KBM-7 (cell line): Measurements from ENCODE around the gene SUGCT.

Experiments used
- DNase-seq: peaks from one replicate; pipeline ENCODE4 v3.0.0-alpha.2; 2015
- in situ Hi-C: fragments of 300-500 bp; cut with MboI; formaldehyde crosslinking; loops from 2 replicates; pipeline ENCODE4 v1.14.3; 2020; ENCODE audit warnings: low sequenced_read_pairs, low pct_unique_long_range_greater_than_20kb, mixed read lengths

The SUGCT gene

DNA sequence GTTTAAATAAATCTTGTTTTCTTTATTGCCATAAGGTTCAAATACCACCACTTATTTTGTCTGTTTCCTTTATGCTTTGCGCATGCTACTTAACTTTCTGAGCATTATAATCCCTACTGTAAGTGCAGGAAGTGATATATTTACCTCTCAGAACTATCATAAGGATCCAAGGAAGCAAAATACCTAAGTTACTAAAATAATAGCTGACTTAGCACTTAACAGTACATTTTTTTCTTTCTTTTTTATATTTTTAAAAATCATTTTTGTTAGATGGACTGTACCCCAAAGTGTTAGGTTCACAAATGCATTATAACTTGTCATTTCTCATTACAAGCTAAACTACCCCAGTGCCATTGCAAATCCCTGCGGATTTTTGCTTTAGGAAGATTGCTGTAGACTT is 663.8 kb downstream of the SUGCT start:
- no peak for DNase-seq
- in situ Hi-C loops = no loop called here

DNA sequence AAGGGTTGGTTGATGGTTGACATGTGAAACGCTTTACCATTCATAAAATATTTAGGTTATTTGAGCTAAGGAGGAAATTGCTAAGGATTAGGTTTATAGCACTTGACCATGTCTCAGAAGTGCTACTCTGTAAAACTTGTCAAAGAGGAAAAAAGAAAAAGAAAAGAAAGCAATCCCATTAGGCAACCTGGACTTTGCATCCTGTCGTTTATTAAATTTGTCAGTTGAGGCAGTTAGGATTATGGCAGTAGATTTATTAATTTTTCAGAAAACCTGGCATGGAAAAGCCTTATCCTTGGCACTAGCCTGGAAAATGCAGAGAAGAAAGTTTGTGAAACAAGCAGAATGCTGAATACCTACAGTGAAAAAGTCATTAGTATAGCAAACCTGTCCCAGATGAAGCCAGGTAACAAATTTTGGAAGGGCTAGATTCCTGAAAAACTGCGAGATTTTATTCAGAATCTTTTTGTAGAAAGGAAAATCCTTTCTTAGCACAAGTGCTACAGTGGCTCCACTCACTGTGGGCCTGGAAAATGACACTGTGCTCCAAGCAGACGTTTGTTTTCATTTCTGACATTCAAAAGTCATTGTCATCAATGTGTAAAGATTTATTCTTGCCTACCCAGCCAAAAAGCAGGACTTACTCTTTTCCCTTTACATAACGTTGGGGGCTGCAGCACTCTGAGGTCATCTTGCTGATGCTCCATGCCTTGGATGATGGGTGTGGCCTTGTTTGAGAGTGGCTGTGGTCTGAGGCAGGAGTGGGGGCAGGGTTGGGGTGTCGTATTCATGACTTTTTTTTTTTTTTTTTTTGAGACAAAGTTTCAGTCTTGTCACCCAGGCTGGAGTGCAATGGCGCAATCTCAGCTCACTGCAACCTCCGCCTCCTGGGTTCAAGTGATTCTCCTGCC is 664.9 kb downstream of the SUGCT start:
- in situ Hi-C loops = no loop called here

GRCh38 chr7:40800771-40801170 is 666.0 kb downstream of the SUGCT start:
- in situ Hi-C loops = no loop called here
- DNase-seq = no peak

More for the DNA sequence above, 664.9 kb downstream of the SUGCT start:
- no peak for DNase-seq

GRCh38 chr7:40802497-40802896 is 667.7 kb downstream of the SUGCT start:
- in situ Hi-C loops = no loop called here
- DNase-seq = no peak

DNA sequence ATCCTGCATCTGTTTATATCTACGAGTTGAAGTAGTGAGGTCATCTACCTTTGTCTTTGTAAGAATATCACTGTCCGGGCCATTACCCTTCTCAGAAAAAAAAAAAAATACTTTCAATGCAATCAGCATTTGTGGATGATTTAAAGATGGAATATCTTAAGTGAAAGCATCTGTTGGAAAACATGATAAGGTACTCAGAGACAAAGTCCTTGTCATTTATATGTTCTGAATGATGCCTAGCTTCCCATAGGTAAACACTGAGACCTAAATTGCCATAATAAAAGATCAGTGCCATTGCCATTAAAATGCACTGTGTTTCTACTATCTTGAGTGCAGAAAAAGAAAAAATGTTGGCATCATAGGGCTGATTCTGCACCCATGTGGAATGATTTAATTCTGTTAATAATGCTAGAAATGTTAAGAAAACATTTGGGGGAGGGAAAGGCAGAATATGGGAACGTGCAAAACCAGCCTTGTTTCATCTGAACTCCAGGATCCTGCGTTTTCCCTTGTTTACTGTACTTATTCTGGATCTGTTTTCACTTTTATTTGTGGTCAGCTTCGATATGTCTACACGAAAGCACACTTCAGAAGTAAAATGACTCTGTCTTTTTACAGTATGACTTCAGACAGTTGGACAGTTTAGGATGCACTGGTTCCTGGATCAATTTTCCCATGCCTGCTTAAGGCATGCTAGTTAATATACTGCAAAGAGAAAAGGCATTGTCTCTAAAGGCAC is 669.8 kb downstream of the SUGCT start:
- DNase-seq = no peak
- in situ Hi-C loops = no loop called here

DNA sequence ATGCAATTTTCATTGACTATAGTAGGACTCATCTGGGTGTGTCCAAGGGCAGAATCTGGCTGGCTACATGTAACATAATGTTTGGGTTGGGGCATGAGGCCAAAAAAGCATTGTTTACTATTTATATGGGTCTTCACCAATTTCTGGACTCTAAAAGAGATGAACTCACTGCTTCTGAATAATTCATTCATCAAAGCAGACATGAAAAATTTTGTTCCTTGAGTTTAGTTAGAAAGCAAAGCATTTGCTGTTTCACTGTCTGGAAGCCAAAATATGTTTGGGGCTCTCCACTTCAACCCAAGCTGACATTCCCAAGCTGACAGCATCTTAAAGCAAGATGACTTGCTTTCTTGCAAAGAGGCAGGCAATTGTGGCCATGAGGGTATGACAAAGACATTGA is 670.6 kb downstream of the SUGCT start:
- in situ Hi-C loops = no loop called here
- DNase-seq = no peak

GRCh38 chr7:40808378-40808942 is 673.7 kb downstream of the SUGCT start:
- in situ Hi-C loops = no loop called here
- DNase-seq = no peak

DNA sequence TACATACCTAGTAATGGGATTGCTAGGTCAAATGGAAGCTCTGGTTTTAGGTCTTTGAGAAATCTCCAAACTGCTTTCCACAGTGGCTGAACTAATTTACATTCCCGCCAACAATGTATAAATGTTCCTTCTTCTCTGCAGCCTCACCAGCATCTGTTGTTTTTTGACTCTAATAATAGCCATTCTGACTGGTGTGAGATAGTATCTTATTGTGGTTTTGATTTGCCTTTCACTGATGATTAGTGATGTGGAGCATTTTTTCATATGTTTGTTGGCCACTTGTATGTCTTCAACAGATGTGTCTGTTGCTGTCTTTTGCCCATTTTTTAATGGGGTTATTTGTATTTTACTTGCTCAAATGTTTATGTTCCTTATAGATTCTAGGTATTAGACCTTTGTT is 675.5 kb downstream of the SUGCT start:
- in situ Hi-C loops = no loop called here
- DNase-seq = no peak

- in situ Hi-C loops = no loop called here
- DNase-seq = no peak
Observed at GRCh38 chr7:40811666-40812065, 676.9 kb downstream of the SUGCT start.

GRCh38 chr7:40815022-40815421 is 680.2 kb downstream of the SUGCT start:
- DNase-seq = no peak
- in situ Hi-C loops = no loop called here

- no peak for DNase-seq
- in situ Hi-C loops = no loop called here
Observed at GRCh38 chr7:40815512-40815911, 680.7 kb downstream of the SUGCT start.

- DNase-seq = no peak
- in situ Hi-C loops = no loop called here
Observed at GRCh38 chr7:40822861-40823260, 688.1 kb downstream of the SUGCT start.

- in situ Hi-C loops = no loop called here
- DNase-seq = no peak
Observed at GRCh38 chr7:40824461-40824860, 689.7 kb downstream of the SUGCT start.

DNA sequence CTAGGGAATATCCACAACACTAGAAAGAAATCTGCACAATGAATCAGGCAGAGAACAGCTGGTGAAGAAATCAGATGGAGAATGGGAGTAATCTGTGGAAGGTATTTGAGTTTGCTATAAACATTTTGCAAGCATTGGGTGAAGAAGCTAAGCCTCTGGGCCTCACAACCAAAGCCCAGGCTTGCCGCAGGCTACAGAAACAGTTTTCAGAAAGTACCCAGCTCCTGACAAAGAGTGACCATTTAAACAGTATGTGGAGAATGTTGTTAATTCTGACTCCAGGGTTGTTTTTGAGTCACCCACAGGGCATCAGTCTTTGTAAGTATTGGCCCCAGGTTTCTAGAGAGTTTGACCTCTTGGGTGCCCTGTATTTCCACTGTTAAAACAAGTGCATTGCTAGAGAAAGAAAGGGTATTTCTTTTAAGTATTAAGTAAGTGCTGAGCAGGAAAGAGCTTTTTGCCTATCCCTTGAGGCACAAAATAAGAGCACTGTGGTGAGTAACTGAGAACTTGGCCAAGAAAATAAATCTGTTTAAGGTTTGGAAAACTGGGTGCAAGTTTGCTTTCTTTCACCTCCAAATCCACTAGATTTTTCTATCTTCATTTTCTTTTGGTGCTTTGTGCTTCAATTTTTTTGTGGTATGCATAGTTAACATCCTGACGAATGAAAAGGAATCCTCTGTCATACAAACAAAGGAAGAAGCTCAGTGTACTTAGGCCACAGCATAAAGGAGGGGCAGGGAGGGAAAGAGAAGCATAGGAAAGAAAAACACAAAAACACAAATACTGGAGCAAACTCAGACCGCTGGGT is 691.8 kb downstream of the SUGCT start:
- no peak for DNase-seq
- in situ Hi-C loops = no loop called here

GRCh38 chr7:40827222-40828085 is 692.6 kb downstream of the SUGCT start:
- no peak for DNase-seq
- in situ Hi-C loops = no loop called here

DNA sequence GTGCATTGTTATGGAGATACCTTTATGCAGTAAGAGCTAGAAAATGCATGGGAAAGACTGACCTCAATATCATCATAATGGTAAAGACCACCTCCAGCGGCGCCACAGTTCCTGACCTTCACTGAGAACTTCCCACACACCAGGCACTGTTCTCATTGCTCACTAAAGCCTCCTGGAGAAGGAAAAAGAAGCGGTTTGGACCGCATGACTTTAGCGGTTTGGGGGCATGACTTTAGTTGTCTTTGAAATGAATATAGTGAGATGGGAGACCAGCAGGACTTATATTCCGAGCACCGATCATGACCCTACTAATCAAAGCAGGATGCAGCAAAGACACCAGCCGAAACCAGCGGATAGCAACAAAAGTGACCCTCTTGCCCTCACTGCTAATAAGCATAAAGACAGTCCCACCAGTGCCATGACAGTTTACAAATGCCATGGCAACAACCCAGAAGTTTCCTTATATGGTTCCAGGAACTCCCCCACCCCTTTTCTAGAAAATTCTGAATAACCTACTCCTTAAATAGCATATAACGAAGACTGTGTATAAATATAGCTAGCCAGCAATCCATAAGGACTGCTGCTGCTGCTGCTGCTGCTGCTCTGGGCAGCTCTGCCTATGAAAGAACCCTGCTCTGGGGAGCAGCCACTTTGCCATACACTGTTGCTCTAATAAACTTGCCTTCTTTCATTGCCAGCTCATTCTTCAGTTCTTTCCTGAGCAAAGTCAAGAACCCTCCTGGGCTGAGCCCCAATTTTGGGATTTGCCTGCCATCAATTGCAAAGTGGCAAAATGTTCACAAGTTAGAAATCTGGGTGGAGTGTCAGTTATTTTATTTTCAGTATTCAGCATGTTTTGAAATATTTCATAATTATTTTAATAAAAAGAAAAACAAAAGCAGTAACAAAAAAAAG is 694.1 kb downstream of the SUGCT start:
- DNase-seq = no peak
- in situ Hi-C loops = no loop called here

DNA sequence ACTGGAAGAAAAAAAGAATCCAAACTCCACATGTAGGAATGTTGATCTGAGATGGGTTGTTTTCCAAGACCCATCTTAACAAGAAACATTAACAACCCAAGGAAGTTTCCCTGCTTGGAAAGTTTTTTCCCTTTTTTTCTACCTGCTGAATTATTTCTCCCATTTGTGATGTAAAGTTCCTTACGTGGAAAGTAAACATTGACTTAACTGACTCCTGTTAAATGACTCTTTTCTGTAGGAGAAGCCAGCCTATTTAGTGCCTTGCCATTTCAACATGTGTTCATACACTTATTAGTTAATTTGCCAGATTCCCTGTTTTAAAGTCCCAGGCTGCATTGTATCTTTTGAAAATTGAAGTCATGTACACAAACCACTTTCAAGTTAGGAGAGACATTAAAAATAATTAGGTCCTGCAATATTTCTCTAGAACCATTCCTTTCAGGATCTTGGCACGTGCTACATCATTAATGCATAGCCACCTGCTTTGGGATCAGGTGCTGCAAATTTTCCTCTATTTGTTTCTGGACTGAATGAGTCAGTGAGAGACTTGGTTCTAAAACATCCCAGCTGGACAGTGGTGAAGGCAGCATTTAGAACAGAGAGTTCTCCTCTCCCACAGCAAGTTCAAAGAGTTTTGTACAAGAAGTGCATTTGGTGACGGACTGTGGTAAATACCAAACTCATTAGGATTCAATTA is 698.5 kb downstream of the SUGCT start:
- DNase-seq = no peak
- in situ Hi-C loops = no loop called here
